ENCODE data around the gene PTPRN2. TPM values are rescaled to one million over a fixed set of nuclear protein-coding genes. Genes with fewer than 3 reads are reported as not detected.

Gene PTPRN2
- total RNA-seq, 2 experiments from 2014 or later: 0.70 TPM; not detected in 1

GRCh38 chr7:157508477-157508881 lies 1079.1 kb downstream of the PTPRN2 start:
- Histone ChIP-seq H3K36me3 (ENCODE audit: insufficient read depth, low read length) (no peaks in the 10 kb centered on the region), H2AFZ (ENCODE audit: low read length) (no peak overlapping the region), H3K4me3 (ENCODE audit: low read depth, low read length, poor library complexity, severe bottlenecking) (no peak overlapping the region), H3K4me2 (ENCODE audit: low read length) (no peak overlapping the region), H3K79me2 (ENCODE audit: insufficient read depth, low read depth, low read length) (no peaks in the 10 kb centered on the region), H3K9me3 (ENCODE audit: low read length) (no peaks in the 10 kb centered on the region), H3K9me2 (ENCODE audit: insufficient read depth, low read length) (no peaks in the 10 kb centered on the region), H4K20me1 (ENCODE audit: insufficient read depth, low read length) (no peaks in the 10 kb centered on the region), H3K4me1 (ENCODE audit: insufficient read depth, low read length, poor library complexity, severe bottlenecking) (no peaks in the 10 kb centered on the region), H3K27ac (ENCODE audit: low read depth, low read length, poor library complexity, severe bottlenecking) (no peak overlapping the region)
- ChIA-PET CTCF (ENCODE audit: unreplicated experiment) (no interaction called here), POLR2A (no interaction called here)
- DNase-seq (ENCODE audit: low spot score): no peak
- intact Hi-C loops (cut with micrococcal nuclease; ENCODE audit: unreplicated experiment): no loop called here
- TF ChIP-seq EZH2phosphoT487 (IDR thresholded peaks at IDR 0.05; ENCODE audit: borderline replicate concordance, low read depth, low read length) (no peak), CTCF (conservative IDR thresholded peaks at IDR 0.05; ENCODE audit: low read length) (no peak)
- BruUV-seq (replicated peaks): no TSS peak

- ChIA-PET POLR2A (no interaction called here), CTCF (ENCODE audit: unreplicated experiment) (no interaction called here)
- no peaks in the 10 kb centered on the region for H3K4me1 ChIP-seq (ENCODE audit: insufficient read depth, low read length, poor library complexity, severe bottlenecking)
- no peak overlapping the region for H2AFZ ChIP-seq (ENCODE audit: low read length)
- no peaks in the 10 kb centered on the region for H3K9me2 ChIP-seq (ENCODE audit: insufficient read depth, low read length)
- BruUV-seq (replicated peaks): no TSS peak
- no peak overlapping the region for H3K4me3 ChIP-seq (ENCODE audit: low read depth, low read length, poor library complexity, severe bottlenecking)
- H3K79me2 ChIP-seq (ENCODE audit: insufficient read depth, low read depth, low read length): no peaks in the 10 kb centered on the region
- H3K36me3 ChIP-seq (ENCODE audit: insufficient read depth, low read length): no peaks in the 10 kb centered on the region
- H3K27ac ChIP-seq (ENCODE audit: low read depth, low read length, poor library complexity, severe bottlenecking): no peak overlapping the region
- H3K4me2 ChIP-seq (ENCODE audit: low read length): no peak overlapping the region
- no peak for TF ChIP-seq EZH2phosphoT487 (IDR thresholded peaks at IDR 0.05; ENCODE audit: borderline replicate concordance, low read depth, low read length)
- no peak for TF ChIP-seq CTCF (conservative IDR thresholded peaks at IDR 0.05; ENCODE audit: low read length)
- no peak for DNase-seq (ENCODE audit: low spot score)
- intact Hi-C loops (cut with micrococcal nuclease; ENCODE audit: unreplicated experiment): no loop called here
- no peaks in the 10 kb centered on the region for H4K20me1 ChIP-seq (ENCODE audit: insufficient read depth, low read length)
- no peaks in the 10 kb centered on the region for H3K9me3 ChIP-seq (ENCODE audit: low read length)
Measured at GRCh38 chr7:157507987-157508386, 1079.6 kb downstream of the PTPRN2 start.

- Histone ChIP-seq H3K4me3 (ENCODE audit: low read depth, low read length, poor library complexity, severe bottlenecking) (no peak overlapping the region), H3K36me3 (ENCODE audit: insufficient read depth, low read length) (no peaks in the 10 kb centered on the region), H3K79me2 (ENCODE audit: insufficient read depth, low read depth, low read length) (no peaks in the 10 kb centered on the region), H3K9me3 (ENCODE audit: low read length) (no peaks in the 10 kb centered on the region), H2AFZ (ENCODE audit: low read length) (no peak overlapping the region), H3K9me2 (ENCODE audit: insufficient read depth, low read length) (no peaks in the 10 kb centered on the region), H3K27ac (ENCODE audit: low read depth, low read length, poor library complexity, severe bottlenecking) (no peak overlapping the region), H3K4me2 (ENCODE audit: low read length) (no peak overlapping the region), H4K20me1 (ENCODE audit: insufficient read depth, low read length) (no peaks in the 10 kb centered on the region), H3K4me1 (ENCODE audit: insufficient read depth, low read length, poor library complexity, severe bottlenecking) (no peaks in the 10 kb centered on the region)
- no peak for DNase-seq (ENCODE audit: low spot score)
- intact Hi-C loops (cut with micrococcal nuclease; ENCODE audit: unreplicated experiment): no loop called here
- BruUV-seq (replicated peaks): no TSS peak
- ChIA-PET POLR2A (no interaction called here), CTCF (ENCODE audit: unreplicated experiment) (no interaction called here)
- TF ChIP-seq EZH2phosphoT487 (IDR thresholded peaks at IDR 0.05; ENCODE audit: borderline replicate concordance, low read depth, low read length): no peak
Measured at GRCh38 chr7:157506268-157506667, 1081.4 kb downstream of the PTPRN2 start.

All from OCI-LY7 (cell line).